ENCODE measurements around the gene VCP.

DNA sequence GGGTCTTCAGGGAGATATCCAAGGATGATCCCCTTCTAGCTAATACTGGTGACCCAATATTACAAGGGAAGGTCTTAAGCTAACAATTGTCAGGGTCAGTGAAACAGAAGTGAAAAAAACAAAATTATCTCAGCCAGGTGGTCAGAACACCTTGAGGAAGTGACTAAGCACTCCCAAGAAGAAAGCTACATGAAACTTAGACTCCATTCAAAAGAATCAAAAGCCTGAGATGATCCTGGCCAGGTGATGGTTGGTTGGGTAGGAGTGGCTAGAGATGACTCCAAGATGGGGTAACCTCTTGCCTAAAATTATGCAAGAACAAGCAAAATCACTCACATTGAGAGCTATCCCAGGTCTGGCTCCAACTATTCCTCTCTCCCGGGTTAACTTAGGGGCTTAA lies 5.4 kb downstream of the VCP start:
- TF ChIP-seq, protein P1, sequence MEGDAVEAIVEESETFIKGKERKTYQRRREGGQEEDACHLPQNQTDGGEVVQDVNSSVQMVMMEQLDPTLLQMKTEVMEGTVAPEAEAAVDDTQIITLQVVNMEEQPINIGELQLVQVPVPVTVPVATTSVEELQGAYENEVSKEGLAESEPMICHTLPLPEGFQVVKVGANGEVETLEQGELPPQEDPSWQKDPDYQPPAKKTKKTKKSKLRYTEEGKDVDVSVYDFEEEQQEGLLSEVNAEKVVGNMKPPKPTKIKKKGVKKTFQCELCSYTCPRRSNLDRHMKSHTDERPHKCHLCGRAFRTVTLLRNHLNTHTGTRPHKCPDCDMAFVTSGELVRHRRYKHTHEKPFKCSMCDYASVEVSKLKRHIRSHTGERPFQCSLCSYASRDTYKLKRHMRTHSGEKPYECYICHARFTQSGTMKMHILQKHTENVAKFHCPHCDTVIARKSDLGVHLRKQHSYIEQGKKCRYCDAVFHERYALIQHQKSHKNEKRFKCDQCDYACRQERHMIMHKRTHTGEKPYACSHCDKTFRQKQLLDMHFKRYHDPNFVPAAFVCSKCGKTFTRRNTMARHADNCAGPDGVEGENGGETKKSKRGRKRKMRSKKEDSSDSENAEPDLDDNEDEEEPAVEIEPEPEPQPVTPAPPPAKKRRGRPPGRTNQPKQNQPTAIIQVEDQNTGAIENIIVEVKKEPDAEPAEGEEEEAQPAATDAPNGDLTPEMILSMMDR (optimal IDR thresholded peaks at IDR 0.05 in 1 of 3, IDR thresholded peaks at IDR 0.05 in 1 of 3, conservative IDR thresholded peaks at IDR 0.05 in 1 of 3; ENCODE audit: extremely low read depth in 1 of 3, insufficient read depth in 2 of 3, low read length in 3 of 3) = no peak
- TF ChIP-seq EZH2 (IDR thresholded peaks at IDR 0.05; ENCODE audit: low read length) = no peak
